Uterus (tissue), 2 donors: ENCODE results near the gene TNRC6A.

ENCODE experiments used
- CTCF ChIP-seq, 4 experiments: fragments of 200-600 bp in 2 of 4; fragments of 450-650 bp in 2 of 4; sonication (generic) in 2 of 4; IDR thresholded peaks; one replicate each; pipeline ENCODE4 v1.5.1; 2016 to 2019; ENCODE audit warnings: antibody characterized with exemption in 4 of 4, mild to moderate bottlenecking in 2 of 4, moderate library complexity in 1 of 4
- POLR2A ChIP-seq, 2 donors: fragments of 450-650 bp; IDR thresholded peaks; one replicate each; pipeline ENCODE4 v1.6.1; 2016; ENCODE audit warnings: antibody characterized with exemption in 2 of 2, mild to moderate bottlenecking in 1 of 2, moderate library complexity in 1 of 2

- no peak for TF ChIP-seq CTCF (IDR thresholded peaks at IDR 0.05)
- TF ChIP-seq POLR2A (IDR thresholded peaks at IDR 0.05), result no peak
Observed at GRCh38 chr16:24694931-24695330, 34.5 kb upstream of the TNRC6A start.
